Activated T-cell treated with anti-CD3 and anti-CD28 coated beads, Interleukin-2, amount 50 U/mL, for 48 hours (primary cell): ENCODE measurements around the gene PTX4.

Experiments used
- DNase-seq, 2 experiments: peaks; one replicate each; pipeline ENCODE4 v3.0.0-alpha.2; 2020

PTX4 gene

GRCh38 chr16:1499756-1500464, 11.2 kb upstream of the PTX4 start:
- no peak for DNase-seq

- DNase-seq = no peak
Measured at GRCh38 chr16:1498899-1499676, 10.3 kb upstream of the PTX4 start.

GRCh38 chr16:1497014-1497598, 8.4 kb upstream of the PTX4 start:
- no peak for DNase-seq

GRCh38 chr16:1496464-1496863, 7.7 kb upstream of the PTX4 start:
- no peak for DNase-seq

- DNase-seq = no peak
Measured at GRCh38 chr16:1495889-1496262, 7.1 kb upstream of the PTX4 start.

- DNase-seq = no peak
Measured at GRCh38 chr16:1495211-1495888, 6.6 kb upstream of the PTX4 start.

- no peak for DNase-seq
Measured at GRCh38 chr16:1494711-1495110, 6.0 kb upstream of the PTX4 start.

- no peak for DNase-seq
Measured at GRCh38 chr16:1494129-1494640, 5.4 kb upstream of the PTX4 start.

GRCh38 chr16:1493746-1494094, 5.0 kb upstream of the PTX4 start:
- DNase-seq = peak in 1 of 2 experiments; percentile 46

GRCh38 chr16:1492923-1493745, 4.4 kb upstream of the PTX4 start, which contains the start of gene TELO2:
Gene TELO2 (plus strand): TSS chr16:1493360. CDS start chr16:1494282, 922 bp downstream.
- peak; percentile 89 to 92 for DNase-seq

- DNase-seq = no peak
Measured at GRCh38 chr16:1492082-1492922, 3.6 kb upstream of the PTX4 start.

GRCh38 chr16:1491327-1491726, 2.6 kb upstream of the PTX4 start:
- no peak for DNase-seq

GRCh38 chr16:1489077-1489476, 333 bp upstream of the PTX4 start:
- no peak for DNase-seq

GRCh38 chr16:1488054-1488601, 616 bp downstream of the PTX4 start:
- DNase-seq = no peak

GRCh38 chr16:1487395-1488053, 1.2 kb downstream of the PTX4 start:
- DNase-seq = no peak

- DNase-seq = no peak
Measured at GRCh38 chr16:1486551-1487390, 2.0 kb downstream of the PTX4 start.

- no peak for DNase-seq
Measured at GRCh38 chr16:1485847-1486496, 2.8 kb downstream of the PTX4 start.

GRCh38 chr16:1481906-1482835, 6.6 kb downstream of the PTX4 start:
- no peak for DNase-seq
